Sigmoid colon (tissue), 7 donors: ENCODE measurements around the gene MICAL2. TPM values are rescaled to one million over a fixed set of nuclear protein-coding genes. Genes with fewer than 3 reads are reported as not detected.
A peak's percentile ranks its signal among the peaks of the same experiment; 100 is the strongest.

Experiments used
- DNase-seq: peaks from one replicate; pipeline ENCODE4 v3.0.0-alpha.2; 2019
- H3K27ac ChIP-seq, 4 donors: fragments of 200-600 bp; sonication (generic); one replicate each; pipeline ENCODE4 v1.5.1; 2016 to 2019; ENCODE audit warnings: mild to moderate bottlenecking in 1 of 4
- H3K27me3 ChIP-seq, 3 donors: fragments of 200-600 bp; sonication (generic); one replicate each; pipeline ENCODE4 v1.5.1; 2019; ENCODE audit warnings: mild to moderate bottlenecking in 1 of 3
- H3K36me3 ChIP-seq, 4 donors: fragments of 200-600 bp; sonication (generic); one replicate each; pipeline ENCODE4 v1.5.1; 2016 to 2019
- H3K4me1 ChIP-seq, 4 donors: fragments of 200-600 bp; sonication (generic); one replicate each; pipeline ENCODE4 v1.5.1; 2017 to 2019
- H3K4me3 ChIP-seq, 4 donors: fragments of 200-600 bp; sonication (generic); one replicate each; pipeline ENCODE4 v1.5.1; 2017 to 2019; ENCODE audit warnings: mild to moderate bottlenecking in 2 of 4, moderate library complexity in 1 of 4
- H3K9me3 ChIP-seq, 4 donors: fragments of 200-600 bp in 3 of 4; sonication (generic) in 3 of 4; one replicate each; pipeline versions ENCODE4 v1.5.1 to v1.6.1; 2013 to 2019
- EP300 ChIP-seq, 4 donors: sonication (generic); formaldehyde crosslinking; IDR thresholded peaks; one replicate each; pipeline ENCODE4 v1.6.1; 2017; ENCODE audit warnings: antibody characterized with exemption in 4 of 4
- POLR2A ChIP-seq, 2 donors: fragments of 450-650 bp; IDR thresholded peaks; one replicate each; pipeline ENCODE4 v1.6.1; 2016; ENCODE audit warnings: antibody characterized with exemption in 2 of 2, mild to moderate bottlenecking in 2 of 2, moderate library complexity in 2 of 2
- POLR2AphosphoS5 ChIP-seq, 4 donors: sonication (generic); formaldehyde crosslinking; IDR thresholded peaks; one replicate each; pipeline ENCODE4 v1.6.1; 2017; ENCODE audit warnings: antibody characterized with exemption in 4 of 4
- WGBS, 2 donors: extraction: QIAGEN DNeasy Blood & Tissue Kit; methylation state at CpG; one replicate each; pipeline ENCODE4 v1.1.7; 2013; 5-methylcytosine and 5-hydroxymethylcytosine counted together
- intact Hi-C: fragments of 100-400 bp; cut with DNase I; formaldehyde crosslinking; loops from one replicate; pipeline ENCODE4 v1.15.1; 2023
- polyA plus RNA-seq, 3 donors: library from polyadenylated mRNA; stranded (reverse); fragments of 200-250 nt; gene quantifications; one replicate each; pipeline ENCODE4 v1.2.3, GENCODE V29; 2013
- total RNA-seq, 4 donors: library from RNA; depleted of rRNA; stranded (reverse); fragments of >200 nt; gene quantifications; one replicate each; pipeline ENCODE4 v1.1.0, GENCODE V29; 2016
- TF ChIP-seq, protein P1 (sequence below), 4 experiments: fragments of 450-650 bp in 3 of 4; fragments of 200-600 bp in 1 of 4; IDR thresholded peaks; one replicate each; pipeline ENCODE4 v1.5.1; 2016 to 2019; ENCODE audit warnings: antibody characterized with exemption in 4 of 4, mild to moderate bottlenecking in 3 of 4, moderate library complexity in 2 of 4
- donor health status: healthy with polysubstance abuse.
- donor health status: Bipolar disorder and iron deficiency.
- donor health status: healthy.

Gene MICAL2
- total and polyA plus RNA-seq, 7 donors: 36.6 to 145 (median 115) TPM

DNA sequence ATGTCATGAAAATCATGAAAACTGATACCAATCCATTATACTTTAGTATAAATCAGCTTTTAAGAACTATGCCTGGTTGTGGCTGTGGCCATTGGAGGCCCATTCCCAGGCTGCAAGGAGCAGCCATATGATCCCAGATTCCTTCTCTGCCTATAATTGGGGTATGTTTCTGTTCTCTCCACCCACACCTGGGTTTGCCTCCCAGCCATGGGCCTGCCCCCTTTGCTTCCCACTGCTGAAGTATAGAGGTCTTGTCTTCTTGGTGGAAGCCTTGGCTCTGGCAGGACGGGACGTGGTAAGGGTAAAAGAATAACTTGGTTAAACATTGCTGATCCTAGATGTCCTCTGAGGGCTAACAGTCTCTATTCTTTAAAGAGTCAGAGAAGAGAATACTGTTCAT lies 2.4 kb downstream of the MICAL2 start:
- Histone ChIP-seq H3K4me1 (peaks cover 0 to 61% (median 50%) of the 10 kb centered on the region in 4 donors), H3K36me3 (peaks cover 0 to 5% (median 0%) of the 10 kb centered on the region in 4 donors), H3K9me3 (no peaks in the 10 kb centered on the region), H3K27ac (peak overlapping the region; percentile 92 to 98 (median 95)), H3K4me3 (peak overlapping the region in 1 of 4 donors; percentile 3), H3K27me3 (no peaks in the 10 kb centered on the region)
- DNase-seq: no peak
- TF ChIP-seq, protein P1, sequence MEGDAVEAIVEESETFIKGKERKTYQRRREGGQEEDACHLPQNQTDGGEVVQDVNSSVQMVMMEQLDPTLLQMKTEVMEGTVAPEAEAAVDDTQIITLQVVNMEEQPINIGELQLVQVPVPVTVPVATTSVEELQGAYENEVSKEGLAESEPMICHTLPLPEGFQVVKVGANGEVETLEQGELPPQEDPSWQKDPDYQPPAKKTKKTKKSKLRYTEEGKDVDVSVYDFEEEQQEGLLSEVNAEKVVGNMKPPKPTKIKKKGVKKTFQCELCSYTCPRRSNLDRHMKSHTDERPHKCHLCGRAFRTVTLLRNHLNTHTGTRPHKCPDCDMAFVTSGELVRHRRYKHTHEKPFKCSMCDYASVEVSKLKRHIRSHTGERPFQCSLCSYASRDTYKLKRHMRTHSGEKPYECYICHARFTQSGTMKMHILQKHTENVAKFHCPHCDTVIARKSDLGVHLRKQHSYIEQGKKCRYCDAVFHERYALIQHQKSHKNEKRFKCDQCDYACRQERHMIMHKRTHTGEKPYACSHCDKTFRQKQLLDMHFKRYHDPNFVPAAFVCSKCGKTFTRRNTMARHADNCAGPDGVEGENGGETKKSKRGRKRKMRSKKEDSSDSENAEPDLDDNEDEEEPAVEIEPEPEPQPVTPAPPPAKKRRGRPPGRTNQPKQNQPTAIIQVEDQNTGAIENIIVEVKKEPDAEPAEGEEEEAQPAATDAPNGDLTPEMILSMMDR (IDR thresholded peaks at IDR 0.05): no peak
- no peak for TF ChIP-seq POLR2AphosphoS5 (IDR thresholded peaks at IDR 0.05)
- no peak for TF ChIP-seq POLR2A (IDR thresholded peaks at IDR 0.05)
- no peak for TF ChIP-seq EP300 (IDR thresholded peaks at IDR 0.05)
- intact Hi-C loops: loop anchor here (5.0 kb wide), 2 partner anchors 50 to 125 kb away; no protein-coding TSS in a partner anchor
- 88 to 89% methylated on average over 2 of the region's 2 CpGs for WGBS, 2 donors

DNA sequence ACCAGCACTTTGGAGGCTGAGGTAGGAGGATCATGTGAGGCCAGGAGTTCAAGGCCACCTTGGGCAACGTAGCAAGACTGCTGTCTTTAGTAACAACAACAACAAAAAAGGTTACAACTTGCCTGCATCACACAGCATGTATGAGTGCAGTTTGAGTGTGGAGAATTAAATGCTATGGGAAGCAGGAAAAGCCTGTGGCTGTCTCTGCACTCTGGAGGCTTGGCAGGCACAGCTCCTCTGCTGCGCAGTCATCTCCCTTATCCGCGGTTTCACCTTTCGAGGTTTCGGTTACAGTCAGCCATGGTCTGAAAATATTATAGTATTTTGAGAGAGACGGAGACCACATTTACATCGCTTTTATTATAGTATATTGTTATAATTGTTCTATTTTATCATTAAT lies 2.9 kb downstream of the MICAL2 start:
- H3K4me3 ChIP-seq: peak overlapping the region in 2 of 4 donors; percentile 3 to 5
- DNase-seq: no peak

GRCh38 chr11:12114193-12115033 lies 4.0 kb downstream of the MICAL2 start:
- WGBS, 2 donors: 76 to 81% methylated on average over 21 of the region's 21 CpGs
- Histone ChIP-seq H3K4me1 (peaks cover 0 to 77% (median 66%) of the 10 kb centered on the region in 4 donors), H3K27me3 (no peaks in the 10 kb centered on the region), H3K4me3 (no peak overlapping the region), H3K27ac (peak overlapping the region; percentile 92 to 98 (median 95)), H3K36me3 (peaks cover 0 to 5% (median 0%) of the 10 kb centered on the region in 4 donors), H3K9me3 (no peaks in the 10 kb centered on the region)
- no peak for DNase-seq
- intact Hi-C loops: loop anchor here (5.0 kb wide), 2 partner anchors 48 to 123 kb away; no protein-coding TSS in a partner anchor
- TF ChIP-seq POLR2AphosphoS5 (IDR thresholded peaks at IDR 0.05) (no peak), EP300 (IDR thresholded peaks at IDR 0.05) (no peak), POLR2A (IDR thresholded peaks at IDR 0.05) (no peak)
- TF ChIP-seq, protein P1 (IDR thresholded peaks at IDR 0.05): no peak

More for the DNA sequence above, 2.9 kb downstream of the MICAL2 start:
- peaks cover 0 to 5% (median 0%) of the 10 kb centered on the region in 4 donors for H3K36me3 ChIP-seq
- H3K27me3 ChIP-seq: no peaks in the 10 kb centered on the region
- H3K27ac ChIP-seq: peak overlapping the region; percentile 92 to 98 (median 95)
- TF ChIP-seq EP300 (IDR thresholded peaks at IDR 0.05): no peak
- TF ChIP-seq POLR2AphosphoS5 (IDR thresholded peaks at IDR 0.05): no peak
- TF ChIP-seq, protein P1 (IDR thresholded peaks at IDR 0.05): no peak
- TF ChIP-seq POLR2A (IDR thresholded peaks at IDR 0.05): no peak
- intact Hi-C loops: loop anchor here (5.0 kb wide), 2 partner anchors 49 to 124 kb away; no protein-coding TSS in a partner anchor
- no peaks in the 10 kb centered on the region for H3K9me3 ChIP-seq
- WGBS, 2 donors: 90% methylated on average over 8 of the region's 8 CpGs
- H3K4me1 ChIP-seq: peaks cover 0 to 66% (median 54%) of the 10 kb centered on the region in 4 donors

- TF ChIP-seq POLR2AphosphoS5 (IDR thresholded peaks at IDR 0.05) (no peak), EP300 (IDR thresholded peaks at IDR 0.05) (no peak), POLR2A (IDR thresholded peaks at IDR 0.05) (no peak)
- TF ChIP-seq, protein P1 (IDR thresholded peaks at IDR 0.05): no peak
- H3K9me3 ChIP-seq: no peaks in the 10 kb centered on the region
- no peak for DNase-seq
- intact Hi-C loops: no loop called here
- no peaks in the 10 kb centered on the region for H3K27me3 ChIP-seq
- peaks cover 0 to 87% (median 78%) of the 10 kb centered on the region in 4 donors for H3K4me1 ChIP-seq
- WGBS, 2 donors: 85 to 89% methylated on average over 9 of the region's 9 CpGs
- peaks cover 0 to 5% (median 0%) of the 10 kb centered on the region in 4 donors for H3K36me3 ChIP-seq
- no peak overlapping the region for H3K4me3 ChIP-seq
- H3K27ac ChIP-seq: peak overlapping the region; percentile 92 to 98 (median 95)
Measured at GRCh38 chr11:12116425-12117032, 6.1 kb downstream of the MICAL2 start.
